Measurements from ENCODE around the gene RHBDL3.

DNA sequence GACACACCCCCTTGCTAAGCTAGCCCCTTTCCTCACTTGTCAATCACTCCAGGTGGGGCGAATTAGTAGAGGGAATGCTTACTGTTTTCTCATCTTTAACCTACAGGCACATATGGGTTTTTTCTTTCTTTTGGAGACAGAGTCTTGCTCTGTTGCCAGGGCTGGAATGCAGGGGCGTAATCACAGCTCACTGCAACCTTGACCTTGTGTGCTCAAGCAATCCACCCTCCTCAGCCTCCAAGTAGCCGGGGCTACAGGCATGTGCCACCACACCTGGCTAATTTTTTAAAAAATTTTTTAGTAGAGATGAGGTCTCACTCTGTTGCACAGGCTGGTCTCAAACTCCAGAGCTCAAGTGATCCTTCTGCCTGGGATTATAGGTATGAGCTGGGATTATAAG, 38.7 kb upstream of the RHBDL3 start:
- TF ChIP-seq, protein P1, sequence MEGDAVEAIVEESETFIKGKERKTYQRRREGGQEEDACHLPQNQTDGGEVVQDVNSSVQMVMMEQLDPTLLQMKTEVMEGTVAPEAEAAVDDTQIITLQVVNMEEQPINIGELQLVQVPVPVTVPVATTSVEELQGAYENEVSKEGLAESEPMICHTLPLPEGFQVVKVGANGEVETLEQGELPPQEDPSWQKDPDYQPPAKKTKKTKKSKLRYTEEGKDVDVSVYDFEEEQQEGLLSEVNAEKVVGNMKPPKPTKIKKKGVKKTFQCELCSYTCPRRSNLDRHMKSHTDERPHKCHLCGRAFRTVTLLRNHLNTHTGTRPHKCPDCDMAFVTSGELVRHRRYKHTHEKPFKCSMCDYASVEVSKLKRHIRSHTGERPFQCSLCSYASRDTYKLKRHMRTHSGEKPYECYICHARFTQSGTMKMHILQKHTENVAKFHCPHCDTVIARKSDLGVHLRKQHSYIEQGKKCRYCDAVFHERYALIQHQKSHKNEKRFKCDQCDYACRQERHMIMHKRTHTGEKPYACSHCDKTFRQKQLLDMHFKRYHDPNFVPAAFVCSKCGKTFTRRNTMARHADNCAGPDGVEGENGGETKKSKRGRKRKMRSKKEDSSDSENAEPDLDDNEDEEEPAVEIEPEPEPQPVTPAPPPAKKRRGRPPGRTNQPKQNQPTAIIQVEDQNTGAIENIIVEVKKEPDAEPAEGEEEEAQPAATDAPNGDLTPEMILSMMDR (IDR thresholded peaks at IDR 0.05; ENCODE audit: low read length), result no peak
- TF ChIP-seq EZH2 (optimal IDR thresholded peaks at IDR 0.05; ENCODE audit: low read depth, low read length), result no peak
- no peak for TF ChIP-seq EZH2phosphoT487 (IDR thresholded peaks at IDR 0.05; ENCODE audit: low read length)
